H1 (cell line): ENCODE measurements around the gene ELOVL1. TPM values are rescaled to one million over a fixed set of nuclear protein-coding genes. Genes with fewer than 3 reads are reported as not detected.

ENCODE experiments used
- ASH2L ChIP-seq: fragments of 200-600, 300-600 bp; sonication (generic); IDR thresholded peaks from one replicate; pipeline ENCODE4 v1.7.1; 2017; ENCODE audit warnings: low read length
- ATF2 ChIP-seq: IDR thresholded peaks from 2 replicates; pipeline ENCODE4 v1.6.1; 2012; ENCODE audit warnings: low read length, inconsistent platforms
- BACH1 ChIP-seq: IDR thresholded peaks from 2 replicates; pipeline ENCODE4 v1.6.1; 2012; ENCODE audit warnings: low read length, improper control_type of control experiment
- CHD2 ChIP-seq: IDR thresholded peaks from 2 replicates; pipeline ENCODE4 v1.6.1; 2012; ENCODE audit warnings: low read length, improper control_type of control experiment
- EGR1 ChIP-seq: IDR thresholded peaks from 2 replicates; pipeline ENCODE4 v1.6.1; 2011; ENCODE audit warnings: low read depth, low read length, borderline replicate concordance
- EZH2 ChIP-seq: fragments of 200-600 bp; sonication (generic); IDR thresholded peaks from 2 replicates; pipeline ENCODE4 v1.7.1; 2012; ENCODE audit warnings: low read depth, mild to moderate bottlenecking, moderate library complexity, low read length, inconsistent platforms; ENCODE audit not compliant: severe bottlenecking
- FOSL1 ChIP-seq: IDR thresholded peaks from 2 replicates; pipeline ENCODE4 v1.6.1; 2011; ENCODE audit warnings: mild to moderate bottlenecking, low read depth, low read length, moderate library complexity; ENCODE audit not compliant: insufficient read depth
- GABPA ChIP-seq: IDR thresholded peaks from 2 replicates; pipeline ENCODE4 v1.6.1; 2011; ENCODE audit warnings: mild to moderate bottlenecking, low read length, moderate library complexity, borderline replicate concordance; ENCODE audit not compliant: insufficient read depth
- GTF2F1 ChIP-seq: IDR thresholded peaks from 2 replicates; pipeline ENCODE4 v1.6.1; 2012; ENCODE audit warnings: low read depth, low read length, improper control_type of control experiment, borderline replicate concordance
- JUND ChIP-seq: IDR thresholded peaks from 2 replicates; pipeline ENCODE4 v1.6.1; 2011; ENCODE audit warnings: mild to moderate bottlenecking, improper control_type of control experiment, low read length
- MAFK ChIP-seq: IDR thresholded peaks from 2 replicates; pipeline ENCODE4 v1.6.1; 2012; ENCODE audit warnings: low read depth, mild to moderate bottlenecking, improper control_type of control experiment, low read length
- NRF1 ChIP-seq: IDR thresholded peaks from 2 replicates; pipeline ENCODE4 v1.6.1; 2011; ENCODE audit warnings: mild to moderate bottlenecking, low read depth, low read length, improper control_type of control experiment
- POLR2A ChIP-seq, 2 experiments: IDR thresholded peaks; 1 replicate in 1 of 2; 2 replicates in 1 of 2; pipeline ENCODE4 v1.6.1; 2011; ENCODE audit warnings: low read depth in 2 of 2, low read length in 2 of 2, mild to moderate bottlenecking in 2 of 2; ENCODE audit errors: control extremely low read depth in 1 of 2
- RFX5 ChIP-seq: IDR thresholded peaks from 2 replicates; pipeline ENCODE4 v1.6.1; 2011; ENCODE audit warnings: low read depth, low read length, improper control_type of control experiment, borderline replicate concordance
- RXRA ChIP-seq: IDR thresholded peaks from 2 replicates; pipeline ENCODE4 v1.6.1; 2011; ENCODE audit warnings: low read depth, mild to moderate bottlenecking, low read length, moderate library complexity; ENCODE audit not compliant: insufficient read depth
- SIX5 ChIP-seq: IDR thresholded peaks from 2 replicates; pipeline ENCODE4 v1.6.1; 2011; ENCODE audit warnings: mild to moderate bottlenecking, low read depth, low read length
- SP2 ChIP-seq: IDR thresholded peaks from 2 replicates; pipeline ENCODE4 v1.6.1; 2012; ENCODE audit warnings: mild to moderate bottlenecking, low read length, inconsistent platforms
- SP4 ChIP-seq: IDR thresholded peaks from 2 replicates; pipeline ENCODE4 v1.6.1; 2012; ENCODE audit warnings: low read length, inconsistent platforms
- TAF7 ChIP-seq: optimal IDR thresholded peaks from 2 replicates; pipeline ENCODE3; 2011; ENCODE audit warnings: low read depth, mild to moderate bottlenecking, inconsistent platforms, low read length, moderate library complexity, borderline replicate concordance
- TCF12 ChIP-seq: IDR thresholded peaks from 2 replicates; pipeline ENCODE4 v1.6.1; 2011; ENCODE audit warnings: low read depth, mild to moderate bottlenecking, low read length
- TEAD4 ChIP-seq: IDR thresholded peaks from 2 replicates; pipeline ENCODE4 v1.6.1; 2012; ENCODE audit warnings: low read depth, low read length, inconsistent platforms, mixed read lengths
- ZNF274 ChIP-seq: IDR thresholded peaks from 2 replicates; pipeline ENCODE4 v1.7.0; 2012; ENCODE audit warnings: low read length, borderline replicate concordance; ENCODE audit errors: extremely low read depth
- polyA plus RNA-seq, 7 experiments: library from polyadenylated mRNA; depleted of rRNA in 3 of 7; stranded (reverse) in 5 of 7; unstranded in 2 of 7; fragments of >200 nt in 5 of 7; fragments of 200-250 nt in 2 of 7; gene quantifications; 1 replicate in 5 of 7; 2 replicates in 1 of 7; 4 replicates in 1 of 7; pipeline versions ENCODE4 v1.2.1 to v1.2.3, GENCODE V29; 2011 to 2013; ENCODE audit warnings: missing spikeins in 2 of 7, mixed read lengths in 2 of 7
- total RNA-seq: library from RNA; stranded (reverse); fragmentation: NEBNext Ultra II Directional; extraction: Animal tissue kit (Norgen Biotek cat#: 25700); gene quantifications from 2 replicates; pipeline ENCODE4 v1.2.1, GENCODE V29; 2021
- TF ChIP-seq, protein P1 (sequence below): IDR thresholded peaks from 2 replicates; pipeline ENCODE4 v1.6.1; 2012; ENCODE audit warnings: inconsistent platforms

The ELOVL1 gene
- total and polyA plus RNA-seq, 2 of the 8 experiments (the other 6 are each of a cell fraction or from before 2014, with no cell fraction given), result 28.5 to 68.1 TPM

DNA sequence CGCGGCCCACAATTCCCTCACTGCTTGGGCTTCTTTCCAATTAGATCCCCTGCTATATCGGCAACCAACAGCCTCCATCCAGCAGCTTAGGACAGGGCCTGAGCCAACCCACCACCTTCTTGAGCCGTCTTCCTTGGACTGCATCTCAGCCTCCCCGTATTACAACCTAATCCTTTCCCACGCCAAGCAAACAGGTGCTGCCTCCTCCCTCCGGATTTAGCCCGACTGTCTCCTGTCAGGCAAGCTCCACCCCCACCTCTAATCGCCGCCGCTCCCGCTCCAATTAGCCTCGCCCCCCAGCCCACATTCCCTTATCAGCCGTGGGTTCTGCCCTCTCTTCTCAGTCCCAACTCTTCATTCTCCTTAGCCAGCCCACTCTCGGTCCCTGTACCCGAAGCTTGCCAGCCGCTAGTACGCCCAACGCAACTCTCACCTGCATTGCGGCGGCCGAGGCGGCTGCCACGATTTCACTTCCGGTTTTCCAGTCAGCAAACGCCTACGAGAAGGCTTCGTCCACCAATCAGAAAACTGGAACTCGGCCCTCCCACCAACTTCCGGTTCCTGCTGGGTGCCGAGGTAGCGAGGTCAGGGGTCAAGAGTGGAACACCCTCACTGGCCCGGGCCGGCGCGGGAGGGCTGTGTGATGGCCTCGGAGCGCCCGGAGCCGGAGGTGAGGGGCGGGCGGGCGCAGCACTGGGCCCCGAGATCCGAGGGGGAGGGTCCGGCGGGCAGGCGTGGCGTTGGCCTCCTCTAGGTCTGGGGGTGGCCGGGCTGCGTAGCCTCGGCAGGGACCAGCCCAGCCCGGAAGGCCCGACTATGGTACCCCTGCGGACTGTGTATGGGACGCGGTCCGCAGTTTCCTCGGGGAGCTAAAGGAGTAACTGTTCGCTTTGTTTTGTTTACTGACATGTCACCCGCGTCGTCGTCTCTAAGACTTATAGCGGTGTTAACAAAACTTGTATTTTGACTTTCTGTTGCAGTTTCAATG lies 21.8 kb upstream of the ELOVL1 start, which contains the start of the genes MED8 and SZT2 (continued):
- TF ChIP-seq FOSL1 (no peak), BACH1 (no peak), MAFK (peak; percentile 26; the same call in 1 of the 2 replicates), CHD2 (peak; percentile 54; the same call in 1 of the 2 replicates), ASH2L (peak; percentile 91), TCF12 (no peak), SP4 (no peak), GABPA (peak; percentile 97), EGR1 (0 out of 2 replicates have a peak, but pooled peaks have one; percentile 22), TEAD4 (no peak), ATF2 (no peak), TAF7 (no peak), EZH2 (no peak), GTF2F1 (no peak), RFX5 (no peak), ZNF274 (no peak), SP2 (peak; percentile 60; the same call in 1 of the 2 replicates), SIX5 (no peak), POLR2A (IDR thresholded peaks at IDR 0.05; ENCODE audit: control extremely low read depth in 1 of 2, low read depth in 2 of 2, low read length in 2 of 2) (peak in 1 of 2 experiments; percentile 49; a peak in 1 of 3 replicates), RXRA (no peak), NRF1 (no peak), JUND (no peak)
- TF ChIP-seq, protein P1, sequence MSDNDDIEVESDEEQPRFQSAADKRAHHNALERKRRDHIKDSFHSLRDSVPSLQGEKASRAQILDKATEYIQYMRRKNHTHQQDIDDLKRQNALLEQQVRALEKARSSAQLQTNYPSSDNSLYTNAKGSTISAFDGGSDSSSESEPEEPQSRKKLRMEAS, result peak; percentile 41
